Choroid plexus epithelial cell (primary cell): Measurements from ENCODE around the gene TEAD1.

Experiments
- DNase-seq: peaks from one replicate; pipeline ENCODE4 v3.0.0-alpha.2; 2010; ENCODE audit warnings: low read depth
- H3K4me3 ChIP-seq: 2 replicates; pipeline ENCODE4 v1.5.1; 2011; ENCODE audit warnings: low read depth, mild to moderate bottlenecking, control low read depth, low read length, moderate library complexity
- TF ChIP-seq, protein P1 (sequence below): conservative IDR thresholded peaks from 2 replicates; pipeline ENCODE4 v1.5.1; 2011; ENCODE audit warnings: low read depth, mild to moderate bottlenecking, control low read depth, inconsistent platforms, low read length, moderate library complexity

The TEAD1 gene

GRCh38 chr11:12752868-12753524, 78.8 kb downstream of the TEAD1 start:
- no peak overlapping the region for H3K4me3 ChIP-seq
- no peak for DNase-seq
- TF ChIP-seq, protein P1, sequence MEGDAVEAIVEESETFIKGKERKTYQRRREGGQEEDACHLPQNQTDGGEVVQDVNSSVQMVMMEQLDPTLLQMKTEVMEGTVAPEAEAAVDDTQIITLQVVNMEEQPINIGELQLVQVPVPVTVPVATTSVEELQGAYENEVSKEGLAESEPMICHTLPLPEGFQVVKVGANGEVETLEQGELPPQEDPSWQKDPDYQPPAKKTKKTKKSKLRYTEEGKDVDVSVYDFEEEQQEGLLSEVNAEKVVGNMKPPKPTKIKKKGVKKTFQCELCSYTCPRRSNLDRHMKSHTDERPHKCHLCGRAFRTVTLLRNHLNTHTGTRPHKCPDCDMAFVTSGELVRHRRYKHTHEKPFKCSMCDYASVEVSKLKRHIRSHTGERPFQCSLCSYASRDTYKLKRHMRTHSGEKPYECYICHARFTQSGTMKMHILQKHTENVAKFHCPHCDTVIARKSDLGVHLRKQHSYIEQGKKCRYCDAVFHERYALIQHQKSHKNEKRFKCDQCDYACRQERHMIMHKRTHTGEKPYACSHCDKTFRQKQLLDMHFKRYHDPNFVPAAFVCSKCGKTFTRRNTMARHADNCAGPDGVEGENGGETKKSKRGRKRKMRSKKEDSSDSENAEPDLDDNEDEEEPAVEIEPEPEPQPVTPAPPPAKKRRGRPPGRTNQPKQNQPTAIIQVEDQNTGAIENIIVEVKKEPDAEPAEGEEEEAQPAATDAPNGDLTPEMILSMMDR, result no peak

DNA sequence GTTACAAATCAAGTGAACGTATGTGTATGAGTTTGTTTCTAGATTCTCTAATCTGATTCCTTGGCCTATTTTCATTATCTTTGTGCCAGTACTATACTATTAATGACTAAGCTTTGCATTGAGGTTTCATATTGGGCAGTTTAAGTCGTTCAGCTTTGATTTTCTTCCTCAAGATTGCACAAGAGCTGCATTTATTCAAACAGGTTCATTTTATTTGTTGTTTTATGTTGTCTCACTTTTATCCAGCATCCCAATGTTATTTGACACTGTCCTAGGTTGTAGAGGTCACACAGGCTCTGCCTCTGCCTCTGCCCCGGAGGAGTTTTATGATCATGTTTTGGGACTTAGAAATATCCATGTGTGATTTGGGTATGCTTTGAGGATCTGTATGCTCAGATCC, 79.8 kb downstream of the TEAD1 start:
- no peak for DNase-seq
- TF ChIP-seq, protein P1, result no peak
- no peak overlapping the region for H3K4me3 ChIP-seq

DNA sequence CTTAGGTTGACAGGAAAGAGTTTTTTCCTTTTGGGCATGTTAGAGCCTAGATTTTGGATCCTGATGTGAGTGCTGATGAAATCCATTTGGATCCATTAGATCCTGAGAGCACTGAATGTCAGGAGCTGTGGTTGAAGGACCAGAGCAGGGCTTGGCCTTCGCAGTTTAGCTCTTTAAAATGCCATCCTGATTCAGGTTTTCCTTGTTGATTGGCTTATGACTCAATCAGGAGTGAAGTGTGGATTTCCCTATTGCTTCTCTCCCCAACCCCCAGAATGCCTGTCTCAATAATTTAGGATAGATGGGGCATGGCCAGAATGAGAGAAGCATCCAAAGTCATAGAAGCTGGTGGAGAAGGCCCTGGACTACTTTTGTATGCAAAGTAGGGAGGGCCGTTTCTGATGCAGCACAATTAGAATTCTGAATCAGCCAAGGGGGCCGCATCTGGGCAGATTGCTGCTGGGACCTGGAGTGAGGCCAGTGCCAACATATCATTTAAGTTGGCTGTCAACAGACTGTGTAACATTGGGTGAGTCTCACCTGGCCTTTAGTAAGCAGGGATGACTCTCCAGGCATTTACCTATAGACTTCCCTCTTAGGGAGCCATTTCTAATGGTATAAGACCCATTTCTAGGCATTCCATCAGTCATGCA, 80.5 kb downstream of the TEAD1 start:
- TF ChIP-seq, protein P1, result no peak
- DNase-seq, result no peak
- H3K4me3 ChIP-seq, result no peak overlapping the region

DNA sequence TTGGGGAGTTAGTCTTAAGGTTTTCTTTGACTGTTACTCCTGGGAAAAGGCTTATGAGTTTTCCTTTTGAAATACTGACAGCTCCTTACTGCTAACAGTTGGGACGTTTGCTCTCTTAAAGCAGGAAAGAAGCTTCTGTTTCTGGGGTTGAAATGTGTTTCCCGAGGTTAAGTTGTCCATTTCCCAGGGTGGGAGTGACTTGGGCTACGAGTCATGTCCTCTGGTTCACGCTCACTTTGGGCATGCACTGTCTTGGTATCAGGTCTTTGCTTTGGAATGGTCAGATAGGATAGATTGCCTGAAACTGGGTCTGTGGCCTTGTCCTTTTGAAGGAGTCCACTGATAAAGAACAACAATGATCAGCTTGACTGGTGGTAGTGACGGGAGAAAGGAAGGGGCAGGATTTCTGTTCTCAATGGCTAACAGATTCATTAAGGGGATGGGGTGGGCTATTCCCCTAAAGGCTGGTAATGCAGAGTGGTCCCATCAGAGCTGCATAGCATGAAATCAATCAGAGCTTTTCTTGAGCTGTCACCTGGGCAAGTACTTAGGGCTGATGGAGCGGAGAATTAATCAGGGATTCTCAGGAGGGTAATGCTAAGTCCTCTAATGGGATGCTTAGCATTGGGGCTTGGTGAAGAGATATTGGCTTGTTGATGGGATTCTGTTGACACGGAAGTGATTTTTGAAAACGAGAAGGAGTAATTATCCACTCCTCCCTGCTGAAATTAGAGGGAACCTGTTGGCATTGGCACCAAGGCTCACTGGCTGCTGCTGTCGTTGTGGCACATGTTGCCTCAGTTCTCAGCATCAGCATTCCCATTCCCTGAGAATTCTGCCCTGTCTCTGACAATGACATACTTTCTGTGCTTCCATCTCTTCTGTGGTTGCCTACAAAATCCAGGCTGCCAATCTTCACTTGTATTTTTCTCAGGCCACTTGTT, 81.6 kb downstream of the TEAD1 start:
- DNase-seq, result no peak
- TF ChIP-seq, protein P1, result no peak
- no peak overlapping the region for H3K4me3 ChIP-seq

DNA sequence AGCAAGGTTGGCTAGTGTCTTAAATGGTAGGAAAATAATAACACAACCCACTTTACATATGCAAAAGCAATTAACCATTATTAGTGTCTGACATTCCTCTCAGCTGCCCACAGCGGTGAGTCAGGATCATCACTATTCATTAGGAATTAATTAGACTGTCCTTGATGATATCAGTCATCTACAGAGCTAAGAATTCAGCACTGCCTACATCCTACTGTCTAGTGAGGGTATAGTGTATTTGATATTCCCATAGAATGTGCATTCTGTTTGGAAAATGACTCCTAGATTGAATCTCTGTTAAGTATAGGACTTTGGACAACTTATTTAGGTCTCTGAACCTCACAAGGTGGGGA, 82.2 kb downstream of the TEAD1 start:
- no peak for DNase-seq
- TF ChIP-seq, protein P1, result no peak
- no peak overlapping the region for H3K4me3 ChIP-seq

DNA sequence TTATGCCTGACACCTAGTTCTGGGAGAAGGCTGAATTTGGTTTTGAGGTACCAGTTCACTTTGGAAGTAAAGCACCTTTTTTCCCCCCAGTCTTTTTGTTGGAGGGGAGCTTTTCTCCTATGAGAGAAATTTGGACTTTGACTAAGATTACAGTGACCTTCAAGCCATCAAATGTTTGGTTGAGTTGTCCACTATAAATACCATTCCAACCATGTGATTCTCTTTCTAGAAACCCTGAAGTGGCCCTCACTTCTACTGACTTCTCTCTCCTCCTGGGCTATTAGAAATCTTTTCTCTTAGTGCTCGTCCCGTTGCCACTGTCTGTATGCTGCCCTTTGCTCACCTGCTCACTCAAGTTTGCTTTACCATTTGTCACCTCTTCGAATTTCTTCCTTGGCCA, 82.6 kb downstream of the TEAD1 start:
- DNase-seq, result no peak
- TF ChIP-seq, protein P1, result no peak
- H3K4me3 ChIP-seq, result no peak overlapping the region
